GM04503 (cell line): Measurements from ENCODE around the gene LKAAEAR1.

Source experiments
- DNase-seq: peaks from one replicate; pipeline ENCODE4 v3.0.0-alpha.2; 2012; ENCODE audit warnings: low read depth

The LKAAEAR1 gene

GRCh38 chr20:64036346-64037198, 47.6 kb downstream of the LKAAEAR1 start:
- no peak for DNase-seq

- DNase-seq, result no peak
Observed at GRCh38 chr20:64035933-64036345, 48.3 kb downstream of the LKAAEAR1 start, which contains the start of gene C20orf204. C20orf204 (plus strand) TSS chr20:64036182; CDS start chr20:64036324, 142 bp downstream.

GRCh38 chr20:64035066-64035932, 48.9 kb downstream of the LKAAEAR1 start:
- no peak for DNase-seq

- DNase-seq, result no peak
Observed at GRCh38 chr20:64033981-64034493, 50.2 kb downstream of the LKAAEAR1 start.
